Epidermal melanocyte (primary cell): Measurements from ENCODE around the gene BCAS3.

ENCODE experiments used
- DNase-seq: peaks from one replicate; pipeline ENCODE4 v3.0.0; 2011; ENCODE audit warnings: low spot score; ENCODE audit not compliant: insufficient read length

Gene BCAS3

DNA sequence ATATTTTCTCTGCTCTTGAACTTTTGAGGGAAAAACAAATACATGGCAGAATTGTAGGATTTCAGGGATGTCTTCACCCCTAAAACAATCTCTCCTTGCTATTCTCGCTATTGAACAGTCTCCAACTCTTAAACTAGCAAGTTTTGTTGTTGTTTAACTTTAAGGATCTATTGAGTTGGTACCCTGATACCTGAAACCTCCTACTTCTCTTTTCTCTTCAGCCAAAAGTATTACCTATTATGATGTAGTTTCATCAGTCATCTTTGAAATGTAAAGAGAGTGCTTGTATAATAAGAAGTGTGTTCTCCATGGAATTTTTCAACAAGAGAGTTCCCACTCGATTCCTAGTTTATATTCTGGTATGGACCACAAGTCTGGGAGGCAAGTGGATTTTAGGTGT is 510.4 kb downstream of the BCAS3 start:
- no peak for DNase-seq

- DNase-seq, result no peak
Observed at GRCh38 chr17:61189968-61190367, 512.3 kb downstream of the BCAS3 start.

DNA sequence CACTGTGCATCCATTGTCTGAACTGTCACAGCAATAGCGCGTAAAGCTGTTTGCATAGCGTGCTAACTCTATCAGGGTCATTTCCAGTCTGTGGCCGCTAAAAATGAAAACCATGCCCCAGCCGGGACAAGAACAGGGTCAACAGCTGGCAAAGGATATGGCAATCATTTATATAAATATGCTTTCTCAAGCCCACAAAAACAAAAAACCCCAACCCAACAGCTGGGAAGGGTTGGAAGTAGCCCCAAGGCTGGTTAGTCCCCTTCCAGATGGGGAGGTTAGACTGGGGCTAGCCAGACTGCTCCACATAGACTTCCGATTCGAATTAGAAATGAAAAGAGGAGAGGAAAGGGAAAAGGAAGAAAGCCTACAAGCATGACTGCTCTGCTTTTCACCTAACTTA is 518.7 kb downstream of the BCAS3 start:
- DNase-seq, result peak; percentile 38

GRCh38 chr17:61196799-61197198 is 519.1 kb downstream of the BCAS3 start:
- no peak for DNase-seq

GRCh38 chr17:61199431-61200338 is 522.0 kb downstream of the BCAS3 start:
- no peak for DNase-seq

GRCh38 chr17:61200339-61200715 is 522.7 kb downstream of the BCAS3 start:
- DNase-seq, result no peak

DNA sequence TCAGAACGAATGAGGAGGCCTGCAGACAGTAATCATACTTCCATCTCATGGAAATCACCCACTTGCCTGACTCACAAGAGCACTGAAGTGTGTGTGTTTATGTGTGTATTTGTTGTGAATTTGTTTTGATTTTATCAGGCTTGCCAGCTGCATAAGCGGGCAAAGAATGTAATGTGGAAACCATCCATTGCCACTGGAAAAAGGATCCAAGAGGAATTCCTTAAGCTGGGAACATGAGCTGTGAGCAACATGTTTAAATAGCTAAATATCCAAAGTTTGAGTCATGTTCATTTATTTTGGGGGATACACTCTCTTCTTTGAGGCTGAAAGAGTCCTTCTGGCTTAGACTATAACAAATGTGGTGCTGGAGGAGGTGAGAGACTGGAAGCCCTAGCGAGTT is 523.6 kb downstream of the BCAS3 start:
- DNase-seq, result no peak

- DNase-seq, result no peak
Observed at GRCh38 chr17:61202564-61202963, 524.9 kb downstream of the BCAS3 start.

GRCh38 chr17:61203671-61204131 is 526.0 kb downstream of the BCAS3 start:
- no peak for DNase-seq

- no peak for DNase-seq
Observed at GRCh38 chr17:61204456-61204855, 526.8 kb downstream of the BCAS3 start.

DNA sequence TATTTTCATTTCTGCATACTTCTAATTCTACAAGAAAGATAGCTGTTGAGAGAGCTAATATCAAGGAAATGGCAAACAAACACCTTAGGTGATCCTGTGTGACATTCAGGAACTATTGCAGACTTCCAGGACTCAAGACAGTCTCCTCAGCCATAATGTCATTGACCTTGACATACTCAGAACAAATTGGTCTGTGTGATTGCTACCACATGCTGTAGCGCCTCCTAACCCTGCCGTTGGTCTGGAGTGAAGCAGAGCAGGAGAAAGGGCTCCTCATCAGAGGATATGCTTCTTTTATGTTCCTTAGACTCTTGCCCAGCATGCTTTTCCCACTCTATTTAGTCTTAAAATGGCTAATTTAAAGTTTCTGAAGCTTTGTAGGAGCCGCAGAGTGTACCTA is 527.8 kb downstream of the BCAS3 start:
- no peak for DNase-seq

DNA sequence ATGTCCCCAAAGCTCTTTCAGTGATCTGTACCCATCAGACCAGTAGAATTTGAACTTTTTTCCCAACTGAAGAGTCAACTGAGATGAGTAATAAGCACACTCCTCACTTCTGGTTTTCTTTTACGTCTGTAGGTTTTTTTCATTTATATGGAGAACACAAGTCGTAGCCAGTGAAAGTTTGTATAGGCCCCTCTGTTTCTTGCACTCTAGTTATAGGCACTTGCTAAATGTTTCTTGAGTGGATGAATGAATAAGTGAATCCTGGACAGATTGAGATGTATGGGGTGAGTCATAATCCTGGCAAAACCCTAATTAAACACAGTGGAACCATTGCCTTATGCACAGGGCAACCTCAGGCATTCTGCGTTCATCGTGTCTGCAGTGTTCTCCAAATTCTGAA is 528.3 kb downstream of the BCAS3 start:
- no peak for DNase-seq

DNA sequence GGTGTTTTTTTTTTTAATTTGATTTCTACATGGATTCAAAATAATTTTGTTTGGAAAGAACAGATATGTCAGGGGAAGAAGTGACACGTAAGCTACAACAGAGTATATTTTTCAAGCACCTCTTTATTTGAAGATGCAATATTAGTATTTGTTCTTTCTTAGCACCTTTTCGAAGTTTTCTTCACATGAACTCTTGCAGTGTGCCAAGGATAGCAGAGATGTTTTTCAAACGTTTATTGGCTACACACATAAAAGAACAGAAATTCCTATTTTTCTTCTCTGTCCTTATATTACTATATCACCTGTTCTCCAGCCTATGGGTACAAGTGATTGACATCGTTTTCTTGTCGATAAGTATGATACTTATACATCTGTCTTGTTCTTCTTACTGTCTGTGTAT is 529.3 kb downstream of the BCAS3 start:
- DNase-seq, result no peak

GRCh38 chr17:61208301-61209105 is 530.9 kb downstream of the BCAS3 start:
- DNase-seq, result no peak

GRCh38 chr17:61209106-61209439 is 531.4 kb downstream of the BCAS3 start:
- no peak for DNase-seq

GRCh38 chr17:61209525-61209924 is 531.9 kb downstream of the BCAS3 start:
- peak; percentile 54 for DNase-seq

GRCh38 chr17:61211236-61211635 is 533.6 kb downstream of the BCAS3 start:
- DNase-seq, result no peak

- DNase-seq, result no peak
Observed at GRCh38 chr17:61212655-61213054, 535.0 kb downstream of the BCAS3 start.

DNA sequence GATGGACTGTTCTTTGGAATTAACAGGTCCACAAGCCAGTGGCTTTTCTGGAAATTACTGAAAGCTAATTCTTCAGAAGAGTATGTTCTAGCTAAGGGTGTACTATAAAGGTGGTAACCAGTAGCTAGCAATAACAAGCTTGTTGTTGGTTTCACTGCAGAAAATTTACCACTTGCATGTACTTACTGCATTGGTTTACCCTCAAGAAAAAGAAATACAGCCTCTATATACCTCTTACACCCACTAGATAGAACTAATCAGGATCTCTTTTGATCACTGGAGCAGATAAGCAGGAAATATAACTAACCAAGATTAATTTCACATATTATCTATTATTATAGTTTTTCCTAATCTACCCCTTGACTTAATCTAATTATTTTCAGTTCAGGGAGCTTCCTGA is 537.1 kb downstream of the BCAS3 start:
- no peak for DNase-seq

DNA sequence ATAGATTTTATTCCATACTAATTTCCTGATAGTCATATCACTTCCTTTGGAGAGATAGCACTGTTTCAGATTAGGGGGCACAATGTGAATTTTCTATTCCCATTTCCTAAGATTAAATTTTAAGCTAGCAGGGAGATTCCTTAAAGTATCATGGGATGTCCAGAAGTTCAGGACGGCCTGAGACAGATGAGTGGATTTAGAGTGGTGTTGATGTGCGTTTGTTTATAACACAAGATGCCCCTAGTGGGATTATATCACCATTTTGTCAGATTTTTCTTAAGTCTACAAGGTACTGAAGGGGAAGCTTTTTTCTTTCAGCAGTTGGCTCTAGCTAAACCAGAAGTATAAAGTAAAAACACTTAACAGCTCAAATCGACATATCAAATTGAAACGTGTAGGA is 538.4 kb downstream of the BCAS3 start:
- DNase-seq, result no peak

DNA sequence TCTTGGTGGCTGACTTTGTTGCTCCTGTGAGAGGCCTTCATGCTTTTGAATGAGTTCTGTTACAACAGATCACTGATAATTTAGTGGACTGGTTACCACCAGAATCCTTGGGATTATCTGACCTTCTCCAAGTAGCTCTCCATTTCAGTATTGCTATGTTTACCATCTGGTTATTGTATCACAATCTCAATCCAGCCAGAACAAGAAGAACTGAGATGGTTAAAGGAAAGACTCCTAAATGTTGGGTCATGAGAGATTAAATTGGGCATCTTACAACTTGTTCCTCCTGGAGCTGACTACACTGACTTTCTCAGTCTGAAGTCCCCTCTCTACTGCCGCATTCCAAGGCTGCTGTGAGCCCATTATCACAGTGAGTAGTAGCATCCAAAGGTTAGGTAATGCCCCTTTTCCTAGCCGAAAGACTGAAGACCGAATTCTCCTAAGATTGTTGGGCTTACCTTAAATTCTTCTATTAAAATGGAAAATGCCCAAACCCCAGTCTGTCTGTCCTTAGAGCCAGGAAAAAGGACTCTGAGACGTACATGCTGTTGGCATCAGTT is 540.3 kb downstream of the BCAS3 start:
- DNase-seq, result no peak

DNA sequence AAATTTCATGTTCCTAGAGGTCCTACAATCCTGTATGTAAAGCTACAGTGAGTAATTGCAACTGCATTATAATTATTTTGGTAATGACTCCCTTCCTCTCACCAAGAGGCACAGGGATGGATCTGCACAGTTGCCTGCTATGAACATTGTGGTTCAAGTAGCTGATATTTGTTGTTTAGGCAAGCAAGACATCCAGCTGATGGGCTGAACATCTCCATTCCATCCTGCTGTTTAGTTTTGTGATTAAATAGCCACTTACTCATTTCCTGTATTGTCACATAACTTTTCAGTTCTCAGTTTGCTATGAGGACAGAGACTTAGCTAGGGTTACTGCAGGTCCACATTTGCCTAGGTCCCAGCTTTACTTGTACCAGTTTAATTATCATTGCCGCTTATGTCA is 540.8 kb downstream of the BCAS3 start:
- DNase-seq, result no peak
